ENCODE results near the gene POLR1A. TPM values are rescaled to one million over a fixed set of nuclear protein-coding genes. Genes with fewer than 3 reads are reported as not detected.

The POLR1A gene
- total RNA-seq, 1 donor, result 17.4 TPM

DNA sequence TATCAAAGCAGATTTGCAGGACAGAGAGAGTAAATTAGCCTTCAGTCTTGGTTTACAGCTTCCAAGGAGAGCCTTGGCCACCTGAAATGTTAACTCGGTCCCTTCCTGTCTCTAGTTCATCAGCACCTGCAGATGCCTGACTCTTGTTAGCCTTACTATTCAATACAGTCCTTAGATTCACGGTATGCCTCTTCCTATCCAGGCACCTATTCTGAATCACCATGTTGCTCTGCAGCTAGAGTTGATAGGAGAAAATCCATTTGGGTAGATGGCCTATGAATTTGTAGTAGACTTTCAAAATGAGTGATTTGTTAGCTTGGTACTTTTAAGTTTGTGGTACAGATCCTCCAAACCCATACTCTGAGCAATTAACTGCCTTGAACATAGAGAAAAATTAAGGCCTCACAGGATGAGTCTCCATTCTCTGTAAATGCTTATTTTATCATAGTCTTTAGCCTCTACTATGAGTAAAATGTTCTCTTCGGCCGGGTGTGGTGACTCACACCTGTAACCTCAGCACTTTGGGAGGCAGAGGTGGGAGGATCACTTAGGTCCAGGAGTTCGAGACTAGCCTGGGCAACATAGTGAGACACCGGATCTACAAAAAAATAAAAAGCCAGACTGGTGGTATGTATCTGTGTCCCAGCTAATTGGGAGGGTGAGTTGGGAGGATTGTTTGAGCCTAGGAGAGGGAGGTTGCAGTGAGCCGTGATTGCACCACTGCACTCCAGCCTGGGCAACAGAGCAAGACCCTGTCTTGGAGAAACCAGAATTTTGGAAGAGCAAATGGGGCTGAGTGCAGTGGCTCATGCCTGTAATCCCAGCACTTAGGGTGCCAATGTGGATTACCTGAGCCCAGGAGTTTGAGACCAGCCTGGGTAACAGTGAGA is 33.3 kb upstream of the POLR1A start:
- no peaks in the 10 kb centered on the region for H3K9me3 ChIP-seq (ENCODE audit: low read depth, low read length)
- peaks cover 2% of the 10 kb centered on the region for H4K20me1 ChIP-seq (ENCODE audit: insufficient read depth, low read length)
- no peak overlapping the region for H3K4me2 ChIP-seq (ENCODE audit: insufficient read depth, low read length)
- H3K27ac ChIP-seq (ENCODE audit: low read depth, low read length), result no peak overlapping the region
- no peak overlapping the region for H3K4me3 ChIP-seq (ENCODE audit: insufficient read depth, low read length)
- H3K36me3 ChIP-seq (ENCODE audit: insufficient read depth, low read length), result peaks cover 95% of the 10 kb centered on the region
- TF ChIP-seq, protein P1, sequence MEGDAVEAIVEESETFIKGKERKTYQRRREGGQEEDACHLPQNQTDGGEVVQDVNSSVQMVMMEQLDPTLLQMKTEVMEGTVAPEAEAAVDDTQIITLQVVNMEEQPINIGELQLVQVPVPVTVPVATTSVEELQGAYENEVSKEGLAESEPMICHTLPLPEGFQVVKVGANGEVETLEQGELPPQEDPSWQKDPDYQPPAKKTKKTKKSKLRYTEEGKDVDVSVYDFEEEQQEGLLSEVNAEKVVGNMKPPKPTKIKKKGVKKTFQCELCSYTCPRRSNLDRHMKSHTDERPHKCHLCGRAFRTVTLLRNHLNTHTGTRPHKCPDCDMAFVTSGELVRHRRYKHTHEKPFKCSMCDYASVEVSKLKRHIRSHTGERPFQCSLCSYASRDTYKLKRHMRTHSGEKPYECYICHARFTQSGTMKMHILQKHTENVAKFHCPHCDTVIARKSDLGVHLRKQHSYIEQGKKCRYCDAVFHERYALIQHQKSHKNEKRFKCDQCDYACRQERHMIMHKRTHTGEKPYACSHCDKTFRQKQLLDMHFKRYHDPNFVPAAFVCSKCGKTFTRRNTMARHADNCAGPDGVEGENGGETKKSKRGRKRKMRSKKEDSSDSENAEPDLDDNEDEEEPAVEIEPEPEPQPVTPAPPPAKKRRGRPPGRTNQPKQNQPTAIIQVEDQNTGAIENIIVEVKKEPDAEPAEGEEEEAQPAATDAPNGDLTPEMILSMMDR (IDR thresholded peaks at IDR 0.05; ENCODE audit: extremely low read depth, low read depth, low read length), result no peak
- no peaks in the 10 kb centered on the region for H3K4me1 ChIP-seq (ENCODE audit: insufficient read depth, low read length)
- no peaks in the 10 kb centered on the region for H3K79me2 ChIP-seq (ENCODE audit: insufficient read depth, low read length)
- no peak for DNase-seq (ENCODE audit: insufficient read length, low spot score, missing footprints)
- H2AFZ ChIP-seq (ENCODE audit: low read length), result no peak overlapping the region
- no peaks in the 10 kb centered on the region for H3K27me3 ChIP-seq (ENCODE audit: insufficient read depth, low read length)

DNA sequence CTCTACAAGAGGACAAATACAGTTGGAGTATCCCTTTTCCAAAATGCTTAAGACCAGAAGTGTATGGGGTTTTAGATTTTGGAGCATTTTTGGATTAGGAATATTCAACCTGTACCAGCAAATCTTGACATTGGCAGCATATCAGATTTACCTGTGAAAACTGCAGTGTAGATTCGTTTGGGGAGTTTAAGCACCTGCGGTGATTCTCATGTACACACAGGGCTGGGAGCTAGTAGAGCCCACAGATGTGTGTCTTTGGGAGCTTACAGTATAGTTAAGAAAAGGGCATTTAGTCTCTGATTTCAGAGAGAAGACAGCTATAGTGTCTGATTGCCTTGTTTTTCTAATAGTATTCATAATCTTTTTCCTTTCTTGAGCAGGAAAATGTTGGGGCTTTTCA is 30.5 kb upstream of the POLR1A start:
- no peak for DNase-seq (ENCODE audit: insufficient read length, low spot score, missing footprints)
- TF ChIP-seq, protein P1 (IDR thresholded peaks at IDR 0.05; ENCODE audit: extremely low read depth, low read depth, low read length), result no peak
- peaks cover 2% of the 10 kb centered on the region for H4K20me1 ChIP-seq (ENCODE audit: insufficient read depth, low read length)
- no peaks in the 10 kb centered on the region for H3K27me3 ChIP-seq (ENCODE audit: insufficient read depth, low read length)
- H3K4me2 ChIP-seq (ENCODE audit: insufficient read depth, low read length), result no peak overlapping the region
- H3K27ac ChIP-seq (ENCODE audit: low read depth, low read length), result no peak overlapping the region
- H3K9me3 ChIP-seq (ENCODE audit: low read depth, low read length), result no peaks in the 10 kb centered on the region
- H3K36me3 ChIP-seq (ENCODE audit: insufficient read depth, low read length), result peaks cover 99% of the 10 kb centered on the region
- H3K4me3 ChIP-seq (ENCODE audit: insufficient read depth, low read length), result no peak overlapping the region
- no peaks in the 10 kb centered on the region for H3K4me1 ChIP-seq (ENCODE audit: insufficient read depth, low read length)
- no peaks in the 10 kb centered on the region for H3K79me2 ChIP-seq (ENCODE audit: insufficient read depth, low read length)
- no peak overlapping the region for H2AFZ ChIP-seq (ENCODE audit: low read length)

DNA sequence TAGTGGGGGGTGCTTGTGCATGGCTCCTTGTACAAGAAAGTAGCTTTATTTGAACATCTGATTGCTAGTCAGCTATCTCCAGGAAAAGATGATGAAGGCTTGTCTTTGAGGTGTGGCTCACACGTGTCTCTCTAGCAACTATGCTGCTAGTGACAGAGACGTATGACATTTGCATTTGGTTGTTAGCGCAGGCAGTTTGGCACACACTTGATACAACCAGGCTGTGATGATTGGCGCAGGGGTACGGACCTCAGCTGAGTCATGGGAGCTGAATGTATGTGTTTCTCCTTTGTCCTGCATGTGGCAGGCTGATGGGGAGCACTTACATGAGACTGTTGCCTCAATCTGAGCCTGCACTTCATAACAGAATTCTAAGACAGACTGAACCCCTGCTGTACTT is 30.0 kb upstream of the POLR1A start:
- H3K79me2 ChIP-seq (ENCODE audit: insufficient read depth, low read length), result no peaks in the 10 kb centered on the region
- no peak for DNase-seq (ENCODE audit: insufficient read length, low spot score, missing footprints)
- H3K9me3 ChIP-seq (ENCODE audit: low read depth, low read length), result no peaks in the 10 kb centered on the region
- TF ChIP-seq, protein P1 (IDR thresholded peaks at IDR 0.05; ENCODE audit: extremely low read depth, low read depth, low read length), result no peak
- H3K27me3 ChIP-seq (ENCODE audit: insufficient read depth, low read length), result no peaks in the 10 kb centered on the region
- no peak overlapping the region for H3K27ac ChIP-seq (ENCODE audit: low read depth, low read length)
- H3K36me3 ChIP-seq (ENCODE audit: insufficient read depth, low read length), result peaks cover 100% of the 10 kb centered on the region
- no peaks in the 10 kb centered on the region for H3K4me1 ChIP-seq (ENCODE audit: insufficient read depth, low read length)
- H2AFZ ChIP-seq (ENCODE audit: low read length), result no peak overlapping the region
- no peak overlapping the region for H3K4me3 ChIP-seq (ENCODE audit: insufficient read depth, low read length)
- peaks cover 2% of the 10 kb centered on the region for H4K20me1 ChIP-seq (ENCODE audit: insufficient read depth, low read length)
- no peak overlapping the region for H3K4me2 ChIP-seq (ENCODE audit: insufficient read depth, low read length)

DNA sequence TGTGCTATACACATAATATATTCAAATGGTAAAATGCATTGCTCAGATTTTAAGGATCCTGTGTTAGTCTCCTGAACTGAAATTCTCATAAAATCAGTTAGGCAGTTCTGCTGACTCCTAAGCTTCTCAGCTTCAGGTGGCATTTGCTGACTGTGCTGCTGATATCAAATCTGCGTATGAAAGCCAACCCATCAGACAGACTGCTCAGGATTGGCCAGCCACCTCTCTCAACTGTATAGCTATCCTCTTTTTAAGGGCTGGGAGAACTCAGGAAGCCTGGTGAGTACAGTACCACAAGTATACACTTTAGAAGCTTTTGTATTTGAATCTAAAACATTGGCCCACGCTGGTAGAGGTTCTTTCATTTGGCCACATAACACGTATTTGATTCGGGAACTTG is 29.0 kb upstream of the POLR1A start:
- Histone ChIP-seq H3K27me3 (ENCODE audit: insufficient read depth, low read length) (no peaks in the 10 kb centered on the region), H4K20me1 (ENCODE audit: insufficient read depth, low read length) (peaks cover 1% of the 10 kb centered on the region), H3K4me1 (ENCODE audit: insufficient read depth, low read length) (no peaks in the 10 kb centered on the region), H3K79me2 (ENCODE audit: insufficient read depth, low read length) (no peaks in the 10 kb centered on the region), H3K9me3 (ENCODE audit: low read depth, low read length) (no peaks in the 10 kb centered on the region), H3K4me2 (ENCODE audit: insufficient read depth, low read length) (no peak overlapping the region), H3K36me3 (ENCODE audit: insufficient read depth, low read length) (peaks cover 96% of the 10 kb centered on the region), H3K4me3 (ENCODE audit: insufficient read depth, low read length) (no peak overlapping the region), H2AFZ (ENCODE audit: low read length) (no peak overlapping the region), H3K27ac (ENCODE audit: low read depth, low read length) (no peak overlapping the region)
- TF ChIP-seq, protein P1 (IDR thresholded peaks at IDR 0.05; ENCODE audit: extremely low read depth, low read depth, low read length), result no peak
- DNase-seq (ENCODE audit: insufficient read length, low spot score, missing footprints), result no peak
